Superior temporal gyrus (tissue), 1 donor: ENCODE measurements around the gene SDK1.
"Not testable (repeated sequence)": the region's sequence is repeated elsewhere in the genome, so short reads cannot be mapped to it uniquely, and the experiment has no call there.

Experiments
- DNase-seq: peaks from one replicate; pipeline ENCODE4 v3.0.0-alpha.2; 2016; ENCODE audit errors: extremely low spot score

Gene SDK1

DNA sequence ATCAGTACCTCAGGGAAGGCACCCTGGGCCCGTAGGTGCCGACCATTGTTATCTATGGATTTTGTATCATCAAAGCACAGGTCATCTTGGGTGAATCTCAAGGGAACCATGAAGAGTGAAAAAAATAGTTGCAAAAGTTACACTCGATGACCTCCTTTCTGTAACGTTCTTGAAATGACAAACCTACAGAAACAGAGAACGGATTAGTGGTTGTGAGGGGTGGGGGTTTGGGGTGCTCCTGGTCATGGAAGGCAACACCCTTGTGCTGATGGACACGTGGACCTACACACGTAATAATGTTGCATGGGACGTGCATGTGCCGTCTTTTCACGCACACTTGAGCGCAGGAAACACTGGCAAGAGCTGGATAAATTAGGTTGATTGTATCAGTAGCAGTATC lies 655.9 kb downstream of the SDK1 start:
- DNase-seq: no peak

DNA sequence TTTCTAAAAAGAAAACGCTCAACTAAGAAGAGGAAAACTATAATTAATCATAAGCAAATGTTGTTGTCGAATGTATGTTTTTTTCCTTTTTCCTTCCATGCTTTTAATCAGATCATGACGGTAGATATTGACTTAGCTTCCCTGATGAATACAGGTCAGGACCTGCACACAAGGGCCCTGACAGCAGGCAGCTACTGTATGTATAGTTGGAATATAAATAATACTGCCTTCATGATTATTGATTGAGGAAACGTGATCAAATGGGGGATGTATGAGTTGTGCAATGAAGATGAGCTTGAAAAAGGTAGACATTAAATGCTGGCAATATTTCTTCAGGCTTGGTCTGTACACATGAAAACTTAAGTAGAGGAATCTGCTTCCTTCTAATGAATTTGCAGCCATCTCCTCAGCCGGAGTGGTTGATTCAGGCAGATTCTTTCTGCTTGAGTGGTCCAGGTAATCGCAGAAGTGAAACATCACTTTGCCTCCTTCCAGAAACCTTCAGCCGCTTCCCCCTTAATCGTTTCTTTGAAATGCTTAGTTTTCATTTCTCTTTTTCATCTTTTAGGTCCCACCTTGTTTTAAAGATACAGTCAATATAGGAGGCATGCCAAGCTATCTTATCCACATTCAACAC lies 656.5 kb downstream of the SDK1 start:
- no peak for DNase-seq

DNA sequence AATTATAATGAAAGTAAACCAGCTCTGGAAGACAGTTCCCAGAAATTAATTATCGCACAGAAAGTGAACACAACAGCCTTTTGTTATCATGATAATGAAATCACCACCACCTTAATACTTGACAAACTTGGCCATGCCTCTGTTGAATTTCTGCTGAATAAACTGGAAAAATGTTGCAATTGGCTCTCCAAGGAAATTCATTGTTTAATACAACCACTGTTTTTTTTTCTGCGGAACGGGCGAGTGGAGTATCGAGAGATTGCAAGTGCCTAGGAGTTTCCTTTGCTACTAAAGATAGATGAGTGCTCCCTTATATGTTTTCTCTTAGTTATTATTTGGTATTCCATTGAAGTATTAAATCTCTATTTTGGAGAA lies 657.0 kb downstream of the SDK1 start:
- DNase-seq: no peak

DNA sequence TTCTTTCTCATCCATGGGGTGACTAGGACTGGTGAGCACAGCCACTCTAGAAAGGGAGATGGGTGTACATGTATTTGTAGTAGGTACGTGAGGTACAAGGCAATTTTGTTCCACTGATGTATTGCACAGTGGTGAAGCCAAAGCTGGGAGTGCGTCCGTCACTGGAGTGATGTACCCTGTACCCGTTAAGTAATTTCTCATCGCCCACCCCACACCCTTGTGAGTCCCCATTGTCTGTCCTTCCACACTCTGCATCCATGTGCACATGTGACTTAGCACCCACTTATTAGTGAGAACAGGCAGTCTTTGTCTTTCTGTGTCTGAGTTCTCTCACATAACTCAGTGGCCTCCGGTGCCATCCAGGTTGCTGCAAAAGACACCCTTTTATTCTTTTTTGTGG lies 658.3 kb downstream of the SDK1 start:
- no peak for DNase-seq

DNA sequence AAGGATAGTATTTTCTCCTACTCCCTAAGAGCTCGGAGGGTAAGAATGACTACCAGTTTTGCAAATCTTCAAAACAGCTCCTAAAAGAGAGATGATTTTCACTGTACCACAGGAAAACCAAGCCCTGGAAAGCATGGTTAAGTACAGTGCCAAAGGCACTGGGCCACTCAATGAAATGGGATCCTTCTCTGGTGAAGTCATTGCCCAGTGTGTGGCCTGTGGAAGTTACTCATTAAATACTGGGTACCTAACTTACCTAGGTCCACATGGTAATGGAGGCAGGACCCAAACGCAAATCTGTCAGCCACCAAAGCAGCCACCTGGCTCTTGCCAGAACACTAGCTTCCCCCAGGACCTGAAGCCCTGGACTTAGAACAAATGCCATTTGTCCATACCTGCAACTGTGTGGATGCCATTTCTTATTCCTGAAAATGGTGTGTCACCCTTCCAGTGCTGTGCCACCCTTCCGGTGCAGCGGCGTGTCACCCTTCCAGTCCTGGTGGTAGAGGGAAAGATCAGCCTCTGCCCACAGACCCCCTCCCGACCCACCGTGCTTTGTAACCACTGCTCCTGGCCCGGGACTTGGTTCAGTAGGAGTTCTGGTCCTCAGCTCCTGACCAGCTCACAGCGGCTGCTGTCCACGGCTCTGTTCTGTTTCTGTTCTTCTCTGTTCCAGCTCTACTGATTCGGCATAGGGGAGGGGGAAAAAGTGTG lies 659.2 kb downstream of the SDK1 start:
- DNase-seq: no peak

DNA sequence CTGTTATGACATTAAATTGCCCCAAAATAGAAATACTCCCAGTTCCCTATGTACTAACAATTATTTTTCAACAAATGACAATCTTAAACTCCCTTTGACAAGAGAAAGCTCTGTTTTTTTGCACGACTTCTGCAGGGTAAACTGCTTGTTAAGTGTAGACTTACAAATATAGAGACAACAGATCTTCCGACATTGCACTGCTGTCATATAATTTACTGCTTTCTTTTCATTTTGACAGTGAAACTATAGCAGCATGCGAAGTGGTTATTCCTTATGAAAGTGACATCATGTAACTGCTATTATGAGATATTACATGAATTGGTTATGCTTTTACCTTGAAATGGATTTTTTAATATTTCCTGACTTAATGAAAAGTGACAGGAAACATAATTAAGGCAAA lies 659.9 kb downstream of the SDK1 start:
- no peak for DNase-seq

DNA sequence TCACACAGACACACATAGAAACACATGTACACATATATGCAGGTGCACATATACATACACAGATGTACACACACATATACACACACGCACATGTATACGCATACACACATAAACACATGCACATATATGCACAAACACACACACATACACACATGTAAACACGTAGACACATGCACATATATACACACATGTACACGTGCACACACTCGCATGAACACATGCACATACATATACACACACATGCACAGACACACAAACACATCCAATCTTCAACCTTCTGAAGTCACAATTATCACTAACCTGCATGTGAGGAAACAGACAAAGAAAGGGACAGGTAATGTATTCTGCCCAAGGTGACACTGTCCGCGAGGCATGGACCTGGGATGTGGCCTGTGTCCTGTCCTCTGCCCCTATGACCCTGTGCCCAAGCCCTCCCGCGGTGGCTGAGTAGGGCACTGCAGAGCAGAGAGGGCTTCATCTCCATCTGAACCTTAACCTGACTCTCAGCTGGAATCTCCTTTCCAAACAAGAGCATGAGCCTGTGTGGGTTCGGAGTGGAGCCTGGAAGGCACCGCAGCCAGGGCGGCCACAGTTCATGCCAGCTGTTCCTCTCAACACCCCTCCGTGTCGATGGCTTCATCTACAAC lies 660.9 kb downstream of the SDK1 start:
- no peak for DNase-seq

DNA sequence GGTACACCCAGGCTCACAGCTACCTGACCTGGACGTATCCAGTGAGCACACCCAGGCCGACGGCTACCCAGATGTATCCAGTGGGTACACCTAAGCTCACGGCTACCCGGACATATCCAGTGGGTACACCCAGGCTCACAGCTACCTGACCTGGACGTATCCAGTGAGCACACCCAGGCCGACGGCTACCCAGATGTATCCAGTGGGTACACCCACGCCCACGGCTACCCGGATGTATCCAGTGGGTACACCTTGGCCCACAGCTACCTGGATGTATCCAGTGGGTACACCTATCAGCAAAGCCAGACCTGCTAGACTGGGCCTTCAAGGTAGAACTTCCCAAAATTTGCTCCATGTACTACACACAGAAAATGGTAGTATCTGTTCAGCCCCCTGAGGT lies 662.7 kb downstream of the SDK1 start:
- DNase-seq: not testable (repeated sequence)

DNA sequence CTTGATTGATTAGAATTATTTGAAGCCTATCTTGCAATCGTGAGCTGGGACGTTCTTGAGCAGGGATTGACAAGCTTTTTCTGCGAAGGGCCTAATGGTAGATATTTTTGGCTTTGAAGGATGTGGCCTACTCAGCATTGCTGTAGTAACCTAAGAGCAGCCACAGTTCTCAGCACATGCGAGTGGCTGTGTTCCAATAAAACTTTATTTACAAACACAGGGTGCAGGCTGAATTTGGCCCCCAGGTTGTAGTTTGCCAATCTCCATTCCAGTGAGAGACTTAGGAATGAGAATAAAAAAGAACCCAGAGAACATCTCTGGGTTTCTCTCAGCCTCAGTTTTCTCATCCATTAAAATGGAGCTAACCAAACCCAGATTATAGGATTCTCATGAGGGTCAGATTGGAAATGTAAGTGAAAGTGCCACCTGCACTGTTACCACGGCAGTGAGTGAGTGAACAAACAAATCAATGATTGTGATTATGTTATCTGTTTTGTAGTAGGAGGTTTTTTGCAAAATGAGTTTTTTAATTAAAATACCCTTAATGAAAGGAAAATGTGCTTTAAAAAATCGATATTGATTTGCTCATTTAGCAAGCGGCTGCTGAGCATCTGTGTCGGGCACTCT lies 664.0 kb downstream of the SDK1 start:
- no peak for DNase-seq

DNA sequence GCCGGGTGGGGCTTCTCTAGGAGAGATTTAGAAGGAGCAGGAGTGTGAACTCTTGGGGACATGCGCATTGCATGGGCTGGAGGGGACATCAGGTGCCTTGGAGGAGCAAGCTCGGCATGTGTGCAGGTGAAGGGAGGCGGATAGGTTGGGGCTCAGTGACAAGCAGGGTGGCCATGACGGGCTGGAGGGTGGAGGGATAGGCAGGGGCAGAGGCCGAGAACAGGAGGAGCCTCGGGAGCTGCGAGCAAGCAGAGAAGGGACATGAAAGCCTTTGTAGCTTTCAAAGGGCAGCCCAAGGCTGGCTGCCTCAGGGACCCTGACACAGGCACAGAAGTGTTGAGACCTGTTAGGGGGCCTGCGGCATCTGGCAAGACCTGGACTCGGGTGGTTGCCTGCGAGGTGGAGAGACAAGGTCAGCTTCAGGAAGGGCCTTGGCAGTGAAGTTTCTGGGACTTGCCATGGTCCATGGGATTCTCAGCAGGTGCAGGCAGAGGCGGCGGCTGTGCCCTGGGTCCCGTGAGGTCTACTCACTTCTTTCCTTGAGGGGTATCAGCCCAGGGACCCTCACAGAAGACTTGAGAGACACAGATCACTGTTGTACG lies 664.8 kb downstream of the SDK1 start:
- DNase-seq: no peak

DNA sequence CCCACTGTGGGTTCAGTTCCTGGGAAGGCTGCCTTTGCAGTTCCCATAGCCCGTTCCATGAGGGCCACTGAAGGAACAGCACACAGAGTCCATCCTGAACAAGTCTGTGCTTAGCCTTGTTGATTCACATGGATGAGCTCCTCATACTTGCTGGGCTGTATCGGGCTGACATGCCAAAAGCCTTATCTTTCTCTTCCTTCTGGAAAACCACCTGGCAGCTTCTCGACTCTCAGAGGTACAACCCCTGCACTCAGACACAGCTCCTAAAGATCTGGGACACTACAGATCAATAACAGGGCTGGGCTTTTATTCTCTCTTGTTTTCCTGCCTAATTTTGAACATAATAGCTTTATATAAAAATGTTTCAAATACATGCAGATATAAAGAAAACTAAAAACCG lies 667.2 kb downstream of the SDK1 start:
- DNase-seq: no peak

DNA sequence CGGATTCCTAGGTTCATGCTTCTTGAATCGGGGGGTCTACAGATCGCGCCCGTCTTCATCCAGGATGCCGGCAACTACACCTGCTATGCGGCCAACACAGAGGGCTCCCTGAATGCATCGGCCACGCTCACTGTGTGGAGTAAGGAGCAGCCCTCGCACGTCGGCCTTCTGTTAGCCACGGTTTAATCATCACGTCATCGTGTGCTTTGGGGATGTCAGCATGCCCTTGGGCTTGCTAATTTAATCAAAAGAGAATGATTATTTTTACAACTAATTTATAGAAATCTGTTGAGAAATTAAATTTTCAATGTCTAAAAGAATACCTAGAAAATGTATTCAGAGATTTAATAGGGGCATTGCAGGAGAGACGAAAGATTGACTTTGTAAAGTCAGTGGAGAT lies 668.2 kb downstream of the SDK1 start:
- DNase-seq: no peak

DNA sequence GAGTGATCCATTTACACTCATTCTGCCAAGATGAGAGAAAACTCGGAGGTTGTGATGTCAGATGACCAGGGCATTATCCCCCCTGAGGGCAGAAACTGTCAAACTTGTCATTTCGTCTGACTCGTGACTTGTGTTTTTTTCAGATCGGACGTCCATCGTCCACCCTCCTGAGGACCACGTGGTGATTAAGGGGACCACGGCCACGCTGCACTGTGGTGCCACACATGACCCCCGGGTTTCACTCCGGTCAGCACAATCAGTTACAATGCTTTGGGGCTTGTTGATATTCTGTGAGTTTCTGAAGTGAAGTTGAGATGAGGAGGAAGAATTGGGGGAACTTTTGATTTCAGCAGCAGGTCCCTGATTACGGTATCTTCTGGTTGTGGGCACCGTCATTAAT lies 670.3 kb downstream of the SDK1 start:
- no peak for DNase-seq

DNA sequence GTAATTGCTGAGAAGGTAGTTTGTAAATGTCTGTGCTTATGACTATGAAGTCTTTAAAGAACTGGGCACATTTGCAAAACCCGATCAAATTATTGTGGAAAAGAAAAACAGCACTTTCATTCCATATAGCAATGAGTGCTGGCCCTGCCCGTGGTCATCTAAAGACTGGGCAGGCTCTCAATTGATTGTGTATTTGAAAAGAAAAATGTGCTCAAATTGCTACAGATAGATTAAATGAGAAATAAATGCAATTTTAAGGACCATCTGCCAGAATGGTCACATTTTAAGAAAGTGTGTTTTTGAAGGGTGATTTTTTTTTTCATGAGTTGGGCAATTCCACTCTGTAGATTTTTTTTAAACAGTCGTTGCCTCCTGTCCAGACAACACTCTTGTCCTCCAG lies 672.2 kb downstream of the SDK1 start:
- no peak for DNase-seq

DNA sequence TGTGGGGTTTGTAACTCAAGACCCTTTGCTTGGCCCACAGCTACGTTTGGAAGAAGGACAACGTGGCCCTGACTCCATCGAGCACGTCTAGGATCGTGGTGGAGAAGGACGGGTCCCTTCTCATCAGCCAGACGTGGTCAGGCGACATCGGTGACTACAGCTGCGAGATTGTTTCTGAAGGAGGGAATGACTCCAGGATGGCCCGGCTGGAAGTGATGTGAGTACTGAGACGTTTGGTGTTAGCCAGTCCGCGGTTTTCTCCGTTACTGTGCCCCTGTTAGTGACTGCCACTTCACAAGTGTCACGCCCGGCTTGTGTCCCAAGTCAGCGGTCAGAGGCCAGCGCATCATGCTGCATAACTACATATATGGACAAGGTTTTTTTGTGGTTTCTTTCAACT lies 673.3 kb downstream of the SDK1 start:
- DNase-seq: no peak

DNA sequence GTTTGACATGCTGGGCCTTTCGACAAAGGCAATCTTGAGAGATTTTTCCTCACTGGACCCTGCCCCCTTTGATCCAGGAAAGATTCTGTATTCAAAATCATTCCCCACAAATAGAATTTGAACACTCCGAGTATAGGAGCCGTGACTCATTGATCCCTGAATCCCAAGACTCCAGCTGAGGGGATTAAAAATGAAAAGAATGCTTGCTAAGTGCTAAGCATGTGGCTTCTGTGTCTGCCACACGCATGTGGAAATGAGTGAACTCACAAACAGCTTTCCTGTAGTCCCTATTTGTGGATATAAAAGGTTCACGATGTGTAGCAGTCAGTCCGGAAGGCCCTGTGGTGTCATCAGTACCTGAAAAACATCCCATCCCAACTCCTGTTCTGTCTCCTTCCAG lies 674.3 kb downstream of the SDK1 start:
- no peak for DNase-seq

DNA sequence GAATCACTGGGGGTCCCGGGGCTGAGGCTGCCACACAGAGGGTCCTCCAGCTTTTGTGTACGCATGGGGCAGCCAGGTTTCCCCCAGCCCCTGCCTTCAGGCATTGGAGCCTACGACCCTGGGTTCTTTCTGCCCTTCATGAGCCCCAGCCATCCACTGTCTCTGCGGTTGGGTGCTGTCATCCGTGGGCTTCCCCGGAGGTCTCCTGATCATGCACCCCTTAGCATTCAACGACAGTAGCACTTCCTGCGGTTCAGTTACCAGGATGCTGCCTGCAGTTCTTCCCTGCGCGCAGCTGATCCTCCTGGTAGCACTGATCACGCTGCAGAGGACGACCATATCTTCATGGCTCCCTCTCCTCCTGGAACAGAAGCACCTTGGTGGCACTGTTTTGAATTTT lies 676.3 kb downstream of the SDK1 start:
- no peak for DNase-seq

DNA sequence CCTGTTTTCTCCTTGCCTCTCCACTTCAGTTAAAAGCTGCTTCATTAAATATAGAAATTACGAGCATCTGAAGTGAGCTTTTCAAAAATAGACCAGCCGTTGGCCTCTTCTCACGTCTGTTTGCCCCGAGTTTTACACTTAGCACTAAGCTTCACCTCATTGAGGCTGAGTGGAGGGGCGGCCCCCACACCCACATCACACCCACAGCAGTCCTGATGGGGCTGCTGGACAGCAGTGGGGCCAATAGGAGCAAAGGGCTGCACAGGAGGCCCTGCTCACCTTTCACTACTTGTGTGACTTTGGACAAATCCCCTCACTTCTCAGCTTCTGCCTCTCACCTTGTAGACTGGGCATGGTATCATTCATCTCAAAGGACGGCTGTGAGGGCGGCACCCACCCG lies 677.8 kb downstream of the SDK1 start:
- DNase-seq: no peak

DNA sequence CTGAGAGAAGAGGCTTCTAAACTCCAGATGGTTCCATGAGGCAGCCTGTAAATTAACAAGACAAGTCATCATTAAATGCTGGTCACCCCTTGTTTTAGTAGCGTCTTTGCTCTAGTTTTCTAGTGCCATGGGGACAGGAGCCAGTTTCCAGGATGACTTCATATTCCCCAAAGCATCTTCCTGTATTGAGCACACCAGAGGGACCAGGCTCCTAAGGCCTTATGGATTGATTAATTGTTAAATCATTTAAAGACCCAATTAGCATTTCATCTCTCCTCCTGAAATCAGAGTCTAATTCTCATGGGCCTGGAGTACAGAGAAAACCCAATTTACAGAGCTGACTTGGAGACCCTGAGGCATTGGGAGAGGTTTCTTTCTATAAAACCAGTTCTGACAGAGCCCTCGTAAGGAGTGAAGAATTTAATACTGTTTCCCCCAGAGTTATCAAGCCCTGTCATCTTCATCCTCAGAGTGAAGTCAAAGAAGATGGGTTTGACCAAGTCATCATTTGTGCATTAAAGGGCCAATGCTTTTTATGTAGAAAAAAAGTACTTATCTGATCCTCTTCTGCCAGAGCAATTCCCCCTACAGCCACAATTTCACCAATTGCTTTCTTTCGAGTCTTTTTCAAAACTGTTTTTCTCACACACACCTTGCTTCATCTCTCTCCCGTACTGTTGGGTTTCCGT lies 678.7 kb downstream of the SDK1 start:
- DNase-seq: no peak

DNA sequence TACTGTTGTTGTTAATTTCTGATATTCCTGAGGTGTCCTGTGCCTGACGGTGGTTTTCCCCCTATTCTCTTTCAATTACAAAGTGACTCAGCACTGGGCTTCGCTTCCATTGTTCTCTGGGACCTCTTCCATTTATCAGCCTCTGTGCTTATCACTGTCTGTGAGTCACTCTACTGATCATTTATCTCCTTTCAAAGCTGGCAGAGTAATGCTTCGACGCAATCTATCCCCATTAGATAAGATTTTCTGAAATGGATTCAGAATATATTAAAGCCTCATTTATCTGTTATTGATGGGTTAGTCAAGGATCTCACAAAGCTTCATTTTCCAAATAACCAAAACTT lies 679.2 kb downstream of the SDK1 start:
- no peak for DNase-seq

DNA sequence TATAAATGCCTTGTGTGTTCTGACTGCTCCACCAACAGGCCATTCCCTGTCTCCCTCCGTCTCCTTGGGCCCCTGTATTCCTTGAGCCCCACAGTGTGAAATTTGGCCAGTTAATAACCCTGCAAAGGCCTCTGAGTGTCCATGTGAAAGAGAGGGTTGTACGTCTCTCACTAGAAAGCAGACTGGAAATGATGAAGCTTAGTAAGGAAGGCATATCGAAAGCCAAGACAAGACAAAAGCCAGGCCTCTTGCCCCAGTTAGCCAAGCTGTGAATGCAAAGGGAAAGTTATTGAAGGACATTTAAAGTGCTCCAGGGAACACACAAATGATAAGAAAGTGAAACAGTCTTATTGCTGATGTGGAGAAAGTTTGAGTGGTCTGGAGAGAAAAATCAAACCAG lies 680.2 kb downstream of the SDK1 start:
- no peak for DNase-seq

DNA sequence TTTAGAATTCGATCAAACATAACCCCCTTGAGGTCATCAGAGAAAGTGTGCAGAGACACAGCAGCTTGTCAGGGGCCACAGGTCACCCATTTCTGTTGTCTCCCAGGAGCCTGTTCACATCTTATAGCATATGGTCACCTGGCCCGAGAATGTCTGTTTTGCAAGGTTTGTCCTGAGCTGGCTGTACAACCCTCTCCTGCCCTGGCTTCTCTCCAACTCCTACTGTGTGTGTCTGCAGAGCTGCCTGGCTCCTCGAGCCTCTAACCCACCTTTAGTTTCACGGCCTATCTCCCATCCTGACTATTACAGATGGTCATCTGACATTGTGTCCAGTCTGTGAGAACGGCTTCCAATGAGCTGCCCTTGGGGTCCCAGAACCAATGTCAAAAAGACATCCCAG lies 683.4 kb downstream of the SDK1 start:
- no peak for DNase-seq
